ENCODE results near the gene KCNJ4. TPM values are rescaled to one million over a fixed set of nuclear protein-coding genes. Genes with fewer than 3 reads are reported as not detected.

KCNJ4 gene
- total RNA-seq, 1 experiment from 2014 or later: 0.22 TPM

GRCh38 chr22:38419858-38420160 lies 35.2 kb downstream of the KCNJ4 start:
- ChIA-PET CTCF (no interaction called here), POLR2A (ENCODE audit: unreplicated experiment) (interaction anchor here (0.5 to 0.6 kb wide), 3 partner anchors 30 to 1849 kb away, joined by 3 read pairs; no protein-coding TSS in a partner anchor)
- Histone ChIP-seq H3K9me2 (ENCODE audit: insufficient read depth) (no peaks in the 10 kb centered on the region), H4K20me1 (ENCODE audit: insufficient read depth) (no peaks in the 10 kb centered on the region), H2AFZ (no peak overlapping the region), H3K79me2 (ENCODE audit: low read depth) (no peaks in the 10 kb centered on the region), H3K4me1 (replicated peaks; ENCODE audit: insufficient read depth) (no peaks in the 10 kb centered on the region), H3K9me3 (ENCODE audit: insufficient read depth, low read depth) (no peaks in the 10 kb centered on the region), H3K36me3 (ENCODE audit: low read depth) (no peaks in the 10 kb centered on the region), H3F3A (ENCODE audit: insufficient read depth, low read depth) (no peaks in the 10 kb centered on the region; the same call in 1 of the 2 replicates), H3K4me3 (no peak overlapping the region), H3K27ac (no peak overlapping the region), H3K4me2 (no peak overlapping the region), H3K27me3 (ENCODE audit: insufficient read depth, low read depth) (no peaks in the 10 kb centered on the region)
- TF ChIP-seq EZH2 (IDR thresholded peaks at IDR 0.05; ENCODE audit: low read depth) (no peak), CTCF (conservative IDR thresholded peaks at IDR 0.05) (no peak)
- no TSS peak for BruUV-seq (replicated peaks)
- no peak for DNase-seq
- intact Hi-C loops (cut with micrococcal nuclease; ENCODE audit: unreplicated experiment): no loop called here

GRCh38 chr22:38419121-38419857 lies 35.7 kb downstream of the KCNJ4 start:
- Histone ChIP-seq H3K4me2 (no peak overlapping the region), H4K20me1 (ENCODE audit: insufficient read depth) (no peaks in the 10 kb centered on the region), H3K9me3 (ENCODE audit: insufficient read depth, low read depth) (no peaks in the 10 kb centered on the region), H3K4me1 (replicated peaks; ENCODE audit: insufficient read depth) (no peaks in the 10 kb centered on the region), H3K9me2 (ENCODE audit: insufficient read depth) (no peaks in the 10 kb centered on the region), H2AFZ (no peak overlapping the region), H3K4me3 (no peak overlapping the region), H3K79me2 (ENCODE audit: low read depth) (no peaks in the 10 kb centered on the region), H3K27ac (no peak overlapping the region), H3K36me3 (ENCODE audit: low read depth) (no peaks in the 10 kb centered on the region), H3K27me3 (ENCODE audit: insufficient read depth, low read depth) (no peaks in the 10 kb centered on the region), H3F3A (ENCODE audit: insufficient read depth, low read depth) (no peaks in the 10 kb centered on the region; the same call in 1 of the 2 replicates)
- DNase-seq: peak in 1 of 2 experiments; percentile 11
- BruUV-seq (replicated peaks): no TSS peak
- POLR2A ChIA-PET (ENCODE audit: unreplicated experiment): no interaction called here
- TF ChIP-seq EZH2 (IDR thresholded peaks at IDR 0.05; ENCODE audit: low read depth): no peak
- TF ChIP-seq CTCF (conservative IDR thresholded peaks at IDR 0.05): no peak
- intact Hi-C loops (cut with micrococcal nuclease; ENCODE audit: unreplicated experiment): no loop called here
- CTCF ChIA-PET: no interaction called here

- no TSS peak for BruUV-seq (replicated peaks)
- TF ChIP-seq CTCF (conservative IDR thresholded peaks at IDR 0.05) (no peak), EZH2 (IDR thresholded peaks at IDR 0.05; ENCODE audit: low read depth) (no peak)
- Histone ChIP-seq H3K4me3 (no peak overlapping the region), H3K79me2 (ENCODE audit: low read depth) (no peaks in the 10 kb centered on the region), H3K27ac (no peak overlapping the region), H3K4me2 (no peak overlapping the region), H3K27me3 (ENCODE audit: insufficient read depth, low read depth) (no peaks in the 10 kb centered on the region), H3K36me3 (ENCODE audit: low read depth) (no peaks in the 10 kb centered on the region), H3K9me2 (ENCODE audit: insufficient read depth) (no peaks in the 10 kb centered on the region), H4K20me1 (ENCODE audit: insufficient read depth) (no peaks in the 10 kb centered on the region), H2AFZ (no peak overlapping the region), H3K4me1 (replicated peaks; ENCODE audit: insufficient read depth) (no peaks in the 10 kb centered on the region), H3F3A (ENCODE audit: insufficient read depth, low read depth) (no peaks in the 10 kb centered on the region; the same call in 1 of the 2 replicates), H3K9me3 (ENCODE audit: insufficient read depth, low read depth) (no peaks in the 10 kb centered on the region)
- peak in 1 of 2 experiments; percentile 21 for DNase-seq
- ChIA-PET POLR2A (ENCODE audit: unreplicated experiment) (no interaction called here), CTCF (interaction anchor here (0.7 kb wide), 1 partner anchor 444 kb away, joined by 20 read pairs; no protein-coding TSS in a partner anchor)
- intact Hi-C loops (cut with micrococcal nuclease; ENCODE audit: unreplicated experiment): no loop called here
Observed at GRCh38 chr22:38418589-38418988, 36.4 kb downstream of the KCNJ4 start.

Data from PC-9 (cell line).